GM18526 (cell line): ENCODE measurements around the gene MYH3.

Source experiments
- POLR2A ChIP-seq: IDR thresholded peaks from 3 replicates; pipeline ENCODE4 v1.6.1; 2011; ENCODE audit not compliant: insufficient read length; ENCODE audit errors: extremely low read depth

The MYH3 gene

GRCh38 chr17:10604521-10604920 lies 52.6 kb downstream of the MYH3 start:
- TF ChIP-seq POLR2A = no peak

- no peak for TF ChIP-seq POLR2A
These were observed 53.2 kb downstream of the MYH3 start for GRCh38 chr17:10603931-10604330.

- TF ChIP-seq POLR2A = no peak
These were observed 56.5 kb downstream of the MYH3 start for GRCh38 chr17:10600571-10600970.

- TF ChIP-seq POLR2A = no peak
These were observed 58.5 kb downstream of the MYH3 start for GRCh38 chr17:10598621-10599020.

GRCh38 chr17:10589553-10590145 lies 67.5 kb downstream of the MYH3 start:
- no peak for TF ChIP-seq POLR2A

GRCh38 chr17:10585529-10585928 lies 71.6 kb downstream of the MYH3 start:
- TF ChIP-seq POLR2A = no peak

GRCh38 chr17:10583834-10584233 lies 73.3 kb downstream of the MYH3 start:
- no peak for TF ChIP-seq POLR2A

- no peak for TF ChIP-seq POLR2A
These were observed 77.8 kb downstream of the MYH3 start for GRCh38 chr17:10579270-10579669.
